Dermis microvascular lymphatic vessel endothelial cell (primary cell): ENCODE data around the gene SCPEP1. TPM values are rescaled to one million over a fixed set of nuclear protein-coding genes. Genes with fewer than 3 reads are reported as not detected.
A peak's percentile ranks its signal among the peaks of the same experiment; 100 is the strongest.

Experiments
- DNase-seq, 2 donors: peaks; one replicate each; pipeline versions ENCODE4 v3.0.0 to v3.0.0-alpha.2; 2010; ENCODE audit warnings: low read depth in 2 of 2
- total RNA-seq: library from RNA; depleted of rRNA; stranded (reverse); fragments of >200 nt; gene quantifications from 2 replicates; pipeline ENCODE4 v1.2.1, GENCODE V29; 2014

Gene SCPEP1, protein sequence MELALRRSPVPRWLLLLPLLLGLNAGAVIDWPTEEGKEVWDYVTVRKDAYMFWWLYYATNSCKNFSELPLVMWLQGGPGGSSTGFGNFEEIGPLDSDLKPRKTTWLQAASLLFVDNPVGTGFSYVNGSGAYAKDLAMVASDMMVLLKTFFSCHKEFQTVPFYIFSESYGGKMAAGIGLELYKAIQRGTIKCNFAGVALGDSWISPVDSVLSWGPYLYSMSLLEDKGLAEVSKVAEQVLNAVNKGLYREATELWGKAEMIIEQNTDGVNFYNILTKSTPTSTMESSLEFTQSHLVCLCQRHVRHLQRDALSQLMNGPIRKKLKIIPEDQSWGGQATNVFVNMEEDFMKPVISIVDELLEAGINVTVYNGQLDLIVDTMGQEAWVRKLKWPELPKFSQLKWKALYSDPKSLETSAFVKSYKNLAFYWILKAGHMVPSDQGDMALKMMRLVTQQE
- 26.2 and 29.8 TPM in 2 replicates for total RNA-seq

DNA sequence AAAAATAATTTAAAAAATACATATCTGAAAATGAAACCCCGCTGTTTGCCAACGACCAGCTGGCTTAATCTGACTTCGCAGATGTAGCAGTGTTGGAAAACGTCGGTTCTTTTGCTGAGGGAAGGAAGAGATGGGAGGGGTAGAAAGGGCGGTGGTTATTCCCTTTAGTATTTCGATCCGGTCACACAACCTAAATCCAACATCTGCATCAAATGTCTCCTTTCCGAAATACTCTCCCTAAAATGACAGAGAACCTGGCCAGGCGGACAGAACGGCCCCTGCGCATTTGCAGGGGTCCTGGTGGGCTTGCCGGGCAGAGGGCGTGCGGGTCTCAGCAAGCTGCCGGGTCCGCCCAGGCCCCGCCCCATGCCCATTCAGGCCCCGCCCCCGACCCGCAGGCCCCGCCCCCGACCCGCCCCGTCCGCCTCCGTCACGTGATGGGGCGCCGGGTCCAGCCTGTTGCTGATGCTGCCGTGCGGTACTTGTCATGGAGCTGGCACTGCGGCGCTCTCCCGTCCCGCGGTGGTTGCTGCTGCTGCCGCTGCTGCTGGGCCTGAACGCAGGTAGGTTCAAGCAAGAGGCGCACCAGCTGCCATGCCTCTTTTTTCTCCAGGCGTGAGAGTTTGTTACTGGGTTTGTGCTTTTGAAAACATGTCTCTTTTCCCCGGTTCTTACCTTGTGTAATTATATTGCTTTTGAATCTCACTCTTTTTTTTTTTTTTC is at the start of gene SCPEP1:
TSS of gene SCPEP1 (plus strand) at position 459 of the 723 bp plus-strand sequence. CDS start at position 488, 29 bp downstream.
- peak; percentile 52 to 87 for DNase-seq

DNA sequence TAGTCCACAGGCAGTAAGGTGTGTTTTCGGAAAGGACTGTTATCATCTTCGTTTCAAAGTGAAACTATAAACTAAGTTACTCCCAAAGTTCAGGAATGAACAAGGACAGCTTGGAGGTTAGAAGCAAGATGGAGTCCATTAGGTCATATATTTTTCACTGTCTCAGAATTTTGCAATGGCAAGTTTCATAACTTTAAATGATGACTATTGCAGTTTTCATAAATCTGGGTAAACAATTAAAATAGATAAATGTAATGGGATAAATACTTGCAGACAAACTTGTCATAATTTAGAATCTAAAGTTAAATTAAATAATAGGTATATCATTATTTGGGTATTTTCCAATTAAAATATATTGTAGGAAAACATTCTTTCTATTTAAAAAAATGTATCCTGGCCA is 49.3 kb upstream of the SCPEP1 start:
- DNase-seq, result no peak

DNA sequence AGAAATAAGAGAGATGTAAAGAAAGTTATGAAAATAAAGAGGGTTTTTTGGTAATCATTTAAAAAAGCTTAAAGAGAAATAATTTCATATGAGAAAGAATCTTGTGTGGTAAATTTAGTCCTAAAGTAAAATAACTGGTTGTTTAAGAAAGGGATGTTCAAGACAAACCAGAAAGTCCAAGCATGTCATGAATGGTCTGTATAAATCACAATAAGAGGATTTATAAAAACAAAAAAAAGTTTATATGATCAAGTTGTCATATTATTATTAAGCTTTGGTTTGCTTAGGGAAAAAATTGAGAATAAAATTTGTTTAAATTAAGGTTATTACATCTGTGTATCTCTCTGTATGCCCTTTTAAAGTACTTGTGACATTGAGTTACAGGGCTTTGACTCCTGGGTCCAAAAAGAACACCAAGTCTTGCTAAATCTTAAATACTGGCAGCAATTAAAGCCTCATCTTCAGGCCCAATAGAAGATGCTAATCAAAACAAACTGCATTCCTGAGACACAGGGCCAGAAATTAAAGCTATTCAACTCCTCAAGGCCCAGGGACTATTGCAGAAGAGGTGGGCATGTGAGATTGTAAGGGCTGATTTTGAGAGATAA is 48.5 kb upstream of the SCPEP1 start:
- no peak for DNase-seq

DNA sequence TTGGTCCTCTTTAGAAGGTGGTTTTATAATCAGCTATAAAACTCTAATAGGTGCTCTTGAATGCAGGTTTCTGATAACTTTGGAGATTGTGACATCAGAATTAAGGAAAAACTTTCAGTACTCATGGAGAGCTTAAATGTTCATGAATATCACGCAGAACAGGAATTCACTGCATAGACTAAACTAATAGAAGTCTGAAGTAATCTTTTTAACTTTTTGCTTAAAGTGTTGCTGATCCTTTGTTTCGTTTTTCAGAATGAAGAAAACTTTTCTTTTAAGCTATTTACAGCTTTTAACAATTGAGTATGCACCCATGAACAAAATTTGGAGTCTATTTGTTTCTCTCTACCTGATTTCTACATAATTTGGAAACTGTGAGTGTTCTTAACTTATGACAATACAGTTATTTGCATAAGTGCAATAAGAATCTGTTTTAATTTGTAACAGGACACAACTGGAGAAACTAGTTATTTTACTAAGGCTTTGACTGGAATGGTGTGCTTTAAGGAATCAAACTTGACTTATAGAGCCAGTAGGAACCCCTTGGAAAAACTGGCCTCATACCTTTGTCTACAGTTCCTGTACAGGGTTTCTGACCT is 47.1 kb upstream of the SCPEP1 start:
- DNase-seq, result no peak

DNA sequence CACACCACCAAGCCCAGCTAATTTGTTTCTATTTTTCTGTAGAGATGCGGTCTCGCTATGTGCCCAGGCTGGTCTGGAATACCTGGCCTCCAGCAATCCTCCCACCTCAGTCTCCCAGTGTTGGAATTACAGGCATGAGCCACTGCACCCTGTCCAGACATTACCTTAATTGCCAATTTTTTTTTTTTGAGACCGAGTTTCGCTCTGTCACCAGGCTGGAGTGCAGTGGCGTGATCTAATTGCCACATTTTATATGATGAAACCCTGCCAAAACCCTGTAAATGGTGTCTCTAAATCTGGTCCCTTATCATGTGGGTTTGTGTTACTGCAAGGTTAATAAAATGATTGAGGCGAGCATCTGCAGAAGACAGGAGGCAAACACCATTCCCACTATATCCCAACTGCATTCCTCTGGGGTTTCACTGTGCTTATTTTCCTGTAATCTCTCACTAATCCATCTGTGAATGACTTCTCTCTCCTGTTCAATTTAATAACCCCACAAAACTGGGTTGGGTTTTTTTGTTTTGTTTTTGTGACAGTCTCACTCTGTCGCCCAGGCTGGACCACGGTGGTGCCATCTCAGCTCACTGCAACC is 44.7 kb upstream of the SCPEP1 start:
- no peak for DNase-seq

DNA sequence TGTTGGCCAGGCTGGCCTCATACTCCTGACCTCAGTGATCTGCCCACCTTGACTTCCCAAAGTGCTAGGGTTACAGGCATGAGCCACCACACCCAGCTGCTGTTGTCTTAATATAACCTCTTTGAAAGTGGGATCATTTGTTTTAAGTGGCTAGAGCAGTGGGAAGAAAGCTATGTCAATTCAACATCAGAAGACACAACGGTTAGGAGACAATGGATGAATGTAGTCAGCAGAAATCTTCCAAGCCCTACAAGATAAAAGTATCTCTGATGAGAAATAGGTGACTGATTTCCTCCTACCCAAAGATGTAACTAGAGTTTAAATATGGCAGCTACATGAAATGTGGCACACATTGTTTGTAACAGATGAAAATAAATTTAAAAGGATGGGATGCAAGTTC is 44.1 kb upstream of the SCPEP1 start:
- no peak for DNase-seq

DNA sequence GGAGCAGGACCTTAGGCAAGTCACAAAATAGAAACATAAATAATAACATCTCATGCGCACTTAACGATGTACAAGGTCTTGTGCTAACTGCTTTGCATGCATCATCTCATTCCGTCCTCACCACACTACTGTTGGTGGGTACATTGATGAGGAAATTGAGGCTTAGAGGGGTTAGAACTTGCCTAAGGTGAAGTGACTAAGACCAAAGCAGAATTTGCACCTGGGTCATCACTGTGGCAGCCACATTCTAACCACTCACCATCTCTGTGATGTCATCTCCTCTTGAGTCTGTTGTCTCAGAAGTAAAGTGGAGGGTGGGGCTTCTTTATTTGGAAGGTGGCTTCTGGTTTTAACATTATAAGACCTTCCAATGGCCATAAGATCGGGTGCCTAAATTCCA is 43.7 kb upstream of the SCPEP1 start:
- DNase-seq, result no peak

DNA sequence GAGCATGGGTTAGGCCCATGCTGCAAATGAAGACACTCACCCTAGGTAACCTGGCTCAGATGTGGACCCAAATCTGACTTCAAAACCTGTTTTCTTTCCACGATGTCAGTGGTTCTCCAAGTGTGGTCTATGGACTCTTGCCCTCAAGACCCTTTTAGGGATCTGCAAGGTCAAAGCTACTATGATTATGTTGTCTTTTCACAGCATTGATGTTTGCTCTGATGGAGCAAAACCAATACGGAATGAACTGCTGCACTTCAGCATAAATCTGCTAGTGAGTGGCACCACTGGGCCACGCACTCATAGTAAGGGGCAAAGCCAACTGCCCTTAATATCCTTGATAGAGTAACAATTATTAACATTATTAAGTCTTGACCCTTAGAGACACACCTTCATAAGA is 42.5 kb upstream of the SCPEP1 start:
- DNase-seq, result no peak

DNA sequence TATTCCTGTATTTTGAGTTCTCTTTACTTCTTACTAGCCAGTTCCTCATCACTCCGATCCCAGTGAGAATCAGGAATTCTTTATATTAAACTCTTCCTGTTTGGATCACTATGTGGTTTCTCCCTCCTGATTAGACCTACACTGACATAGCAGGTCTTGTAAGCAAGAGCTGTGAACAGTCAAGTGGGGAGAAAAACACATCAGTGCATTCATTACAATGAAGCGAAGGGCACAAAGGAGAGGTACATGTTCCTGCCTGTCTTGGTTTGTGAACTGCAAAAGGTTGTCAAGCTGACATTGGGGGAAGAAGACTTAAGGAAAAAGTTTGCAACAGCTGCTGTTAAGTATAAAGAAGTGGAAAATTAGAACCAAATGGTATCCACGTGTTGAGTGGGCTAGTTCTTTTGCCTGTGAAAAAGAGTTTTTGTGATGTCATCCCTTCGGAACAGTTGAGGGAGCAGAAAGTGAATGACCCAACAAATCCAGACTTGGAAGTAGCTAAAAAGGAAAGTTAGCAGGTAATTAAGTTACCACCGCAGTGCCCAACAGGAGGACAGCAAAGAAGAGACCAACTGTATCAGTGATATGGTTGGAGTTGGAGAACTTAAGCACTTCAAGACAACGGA is 41.1 kb upstream of the SCPEP1 start:
- DNase-seq, result no peak

DNA sequence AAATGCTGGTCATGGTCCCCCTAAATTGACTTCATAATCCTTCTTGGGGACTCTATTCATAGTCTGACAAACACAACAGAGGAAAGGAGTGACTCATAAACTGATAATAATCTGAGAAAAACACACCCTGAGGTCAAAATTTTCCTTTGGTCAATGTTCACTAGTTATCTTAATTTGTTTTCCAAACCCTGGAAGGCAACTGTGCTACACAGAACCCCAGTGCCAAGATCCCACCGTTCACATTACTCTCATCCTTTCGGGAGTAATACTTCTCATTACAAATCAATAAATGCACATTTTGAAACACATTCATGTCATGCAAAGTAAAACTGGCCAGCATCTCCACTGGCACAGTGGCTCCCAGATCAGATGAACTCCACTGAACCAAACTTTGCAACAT is 40.2 kb upstream of the SCPEP1 start:
- DNase-seq, result peak; percentile 25 to 81

DNA sequence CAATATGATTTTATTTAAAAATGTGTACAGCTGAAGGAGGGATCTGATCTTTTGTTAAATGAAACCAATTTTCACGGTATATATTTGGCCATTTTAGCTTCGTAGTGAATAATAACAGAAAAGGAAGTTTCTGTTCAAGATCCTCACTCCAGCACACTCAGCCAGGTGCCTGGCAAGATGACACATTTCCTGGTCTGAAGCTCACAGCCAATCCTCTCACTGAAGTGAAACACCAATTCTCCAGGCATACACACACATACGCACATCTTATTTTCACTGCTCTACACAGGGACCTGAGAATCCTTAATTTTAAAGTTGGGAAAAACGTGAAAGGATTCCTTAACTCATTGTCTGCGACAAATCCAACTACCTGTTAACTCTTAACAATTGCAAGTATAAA is 39.7 kb upstream of the SCPEP1 start:
- peak in 1 of 2 donors; percentile 82 for DNase-seq

DNA sequence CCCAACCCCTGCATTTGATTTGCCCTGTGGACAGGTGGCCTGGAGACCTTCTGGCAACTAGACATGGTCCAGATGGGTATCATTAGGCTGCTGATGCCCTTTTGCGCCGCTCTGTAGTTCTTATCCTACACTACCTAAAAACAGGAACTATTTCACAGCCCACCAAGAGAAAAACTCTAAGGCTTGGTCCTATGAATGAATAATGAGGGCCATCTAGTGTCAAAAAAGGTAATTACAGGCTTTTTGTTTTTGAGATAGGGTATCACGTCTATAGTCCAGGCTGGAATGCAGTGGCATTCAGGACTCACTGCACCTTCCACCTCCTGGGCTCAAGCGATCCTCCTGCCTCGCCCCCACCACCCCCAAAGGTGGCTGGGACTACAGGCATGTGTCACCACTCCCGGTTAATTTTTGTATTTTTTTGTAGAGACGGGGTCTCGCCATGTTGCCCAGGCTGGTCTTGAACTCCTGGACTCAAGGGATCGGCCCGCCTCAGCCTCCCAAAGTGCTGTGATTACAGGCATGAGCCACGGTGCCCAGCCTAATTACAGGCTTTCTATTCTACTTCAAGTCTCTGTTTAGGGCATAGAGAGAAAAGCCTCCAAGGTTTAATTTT is 38.0 kb upstream of the SCPEP1 start:
- DNase-seq, result peak; percentile 65 to 79

DNA sequence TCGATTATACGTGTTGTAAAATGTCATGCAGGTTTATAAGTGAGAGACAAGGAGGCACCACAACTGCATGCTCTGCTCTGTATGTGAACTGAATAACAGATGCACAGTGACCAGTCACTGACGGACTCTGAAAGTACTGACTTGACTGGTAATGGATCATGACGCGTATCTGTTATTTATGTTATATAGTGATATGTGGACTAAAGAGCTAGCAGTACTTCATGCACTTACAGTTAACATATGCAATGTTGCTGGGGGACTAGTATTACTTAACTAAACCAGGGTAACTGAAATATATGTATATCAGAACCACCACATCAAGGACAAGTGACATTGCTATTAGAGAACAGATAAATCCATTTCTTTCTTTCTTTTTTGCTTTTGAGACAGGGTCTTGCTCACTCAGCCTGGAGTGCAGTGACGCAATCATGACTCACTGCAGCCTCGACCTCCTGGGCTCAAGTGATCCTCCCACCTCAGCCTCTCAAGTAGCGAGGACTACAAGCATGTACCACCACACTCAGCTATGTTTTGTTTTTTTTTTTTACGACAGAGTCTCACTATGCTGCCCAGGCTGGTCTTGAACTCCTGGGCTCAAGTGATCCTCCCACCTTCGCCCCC is 34.3 kb upstream of the SCPEP1 start:
- no peak for DNase-seq

DNA sequence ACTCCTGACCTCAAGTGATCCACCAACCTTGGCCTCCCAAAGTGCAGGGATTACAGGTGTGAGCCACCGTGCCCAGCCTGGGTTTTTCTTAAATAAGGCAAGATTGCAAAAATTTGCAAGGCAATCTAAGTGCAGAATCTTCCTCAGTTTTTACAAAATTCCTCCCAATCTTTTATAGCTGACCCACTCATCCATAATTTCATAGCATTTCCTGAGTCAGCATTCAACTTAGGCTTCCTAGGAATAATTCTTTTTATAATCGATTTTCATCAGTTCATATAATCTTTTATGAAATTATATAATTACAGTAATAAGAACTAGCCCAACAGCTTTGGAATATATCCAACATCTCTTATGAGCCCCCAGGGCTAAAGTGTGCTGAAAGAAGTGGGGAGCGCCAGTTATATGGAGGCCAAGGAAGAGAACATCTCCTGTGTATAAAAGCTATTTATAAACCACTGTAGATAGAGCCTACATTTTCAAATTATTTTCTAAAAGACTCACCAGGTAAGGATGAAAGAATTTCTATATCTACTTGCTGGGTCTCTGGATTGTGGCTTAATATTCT is 31.9 kb upstream of the SCPEP1 start:
- no peak for DNase-seq

DNA sequence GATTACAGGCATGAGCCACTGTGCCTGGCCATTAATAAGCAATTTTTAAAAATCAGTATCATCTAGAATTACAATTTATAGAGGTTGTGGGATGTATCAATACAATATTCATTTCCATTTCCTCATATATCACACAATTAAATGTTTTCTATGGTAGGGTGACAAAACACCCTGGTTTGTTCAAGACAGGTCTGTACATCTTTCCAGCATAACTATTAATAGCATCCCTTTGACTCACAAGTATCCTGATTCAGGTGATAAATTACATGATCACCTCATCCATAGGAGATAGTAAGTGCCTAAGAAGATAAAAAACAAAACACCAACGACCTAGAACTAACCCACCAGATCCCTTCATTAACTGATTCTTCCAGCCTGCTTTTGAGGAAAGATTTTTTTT is 30.2 kb upstream of the SCPEP1 start:
- DNase-seq, result no peak

DNA sequence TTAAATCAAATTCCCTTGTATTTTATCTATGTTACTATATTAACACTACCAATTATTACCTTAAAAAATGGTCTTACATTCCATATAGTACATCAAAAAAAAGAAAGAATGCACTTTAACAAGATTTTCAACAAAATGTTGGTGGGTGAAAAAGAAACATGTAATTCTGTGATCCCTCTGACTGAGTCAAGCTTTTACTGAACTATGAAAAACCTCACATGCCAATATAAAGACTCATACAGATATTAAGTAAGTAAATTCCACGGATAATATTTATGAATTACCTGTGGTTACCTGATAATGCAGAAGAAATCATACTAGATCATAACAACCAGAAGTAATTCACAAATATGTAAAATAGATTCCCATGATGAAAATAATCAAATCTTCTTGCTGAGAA is 29.4 kb upstream of the SCPEP1 start:
- DNase-seq, result no peak

DNA sequence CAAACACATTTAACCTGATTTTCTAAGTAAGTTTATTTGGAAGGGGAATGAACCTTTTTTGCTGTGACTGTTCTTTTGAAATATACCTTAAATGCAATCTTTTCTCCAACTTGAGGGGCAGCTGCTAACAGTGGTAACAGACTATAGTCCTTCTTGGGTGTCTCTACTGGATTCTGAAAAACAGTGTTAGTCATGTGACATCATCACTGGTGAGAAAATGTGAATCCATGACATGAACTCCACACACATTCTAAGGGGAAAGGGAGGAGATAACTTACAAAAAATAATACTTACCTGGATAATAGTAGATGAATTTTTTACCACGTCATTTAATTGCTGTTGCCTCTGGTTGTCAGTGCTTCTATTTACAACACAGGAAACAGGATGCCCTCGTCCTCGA is 28.3 kb upstream of the SCPEP1 start:
- peak; percentile 18 to 21 for DNase-seq

DNA sequence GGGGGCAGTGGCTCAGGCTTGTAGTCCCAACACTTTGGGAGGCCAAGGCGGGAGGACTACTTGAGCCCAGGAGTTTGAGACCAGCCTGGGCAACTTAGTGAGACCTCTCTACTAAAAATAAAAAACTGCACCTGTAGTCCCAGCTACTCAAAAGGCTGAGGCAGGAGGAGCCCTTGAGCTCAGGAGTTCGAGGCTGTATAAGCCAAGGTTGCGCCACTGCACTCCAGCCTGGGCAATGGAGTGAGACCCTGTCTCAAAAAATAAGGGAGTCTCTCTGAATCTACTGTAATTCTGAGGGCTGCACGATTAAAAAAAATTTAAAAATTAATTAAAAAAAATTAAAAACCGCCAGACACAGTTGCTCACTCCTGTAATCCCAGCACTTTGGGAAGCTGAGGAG is 20.9 kb upstream of the SCPEP1 start:
- no peak for DNase-seq

DNA sequence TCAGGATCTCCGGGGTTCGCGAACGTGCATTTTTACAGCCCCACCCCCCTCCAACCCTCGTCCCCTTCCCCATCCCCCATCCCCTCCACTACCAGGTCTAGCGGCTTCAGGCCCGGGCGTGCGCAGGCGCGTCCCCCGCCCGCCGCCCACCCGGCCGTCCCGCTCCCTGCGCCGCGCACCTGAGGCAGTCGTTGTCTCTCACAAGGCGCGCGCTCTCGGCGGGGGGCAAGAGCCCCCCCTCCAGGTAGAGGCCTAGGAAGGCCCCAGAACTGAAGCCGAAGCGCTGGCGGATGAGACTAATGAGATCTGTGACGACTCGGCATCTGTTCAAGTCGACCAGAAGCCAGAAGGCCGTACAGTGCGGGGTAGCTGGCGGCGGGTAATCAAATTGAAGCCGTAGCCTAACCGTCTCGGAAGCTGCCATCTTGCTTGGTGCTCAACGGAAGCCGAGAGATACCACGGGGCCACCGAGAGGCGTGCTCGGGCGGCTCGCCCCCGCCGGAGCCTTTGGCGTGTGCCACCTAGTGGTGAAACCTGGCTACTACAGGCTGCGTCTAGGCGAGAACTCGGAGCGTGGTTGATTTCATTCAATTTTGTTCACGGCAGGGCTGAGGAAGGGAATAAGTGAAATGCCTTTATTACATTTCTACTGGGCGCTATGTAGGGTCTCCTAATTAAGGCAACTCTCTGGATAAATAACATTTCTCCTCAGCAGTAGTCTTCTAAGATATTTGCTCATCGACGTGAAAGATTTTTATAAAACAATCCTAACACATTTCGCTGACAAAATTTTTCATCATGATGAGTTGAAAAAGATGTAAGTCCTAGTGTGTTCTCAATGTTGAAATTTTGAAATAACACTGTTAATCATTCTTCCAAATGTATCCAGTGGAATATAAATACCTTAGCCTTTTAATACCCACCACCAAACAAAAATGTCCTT is 17.1 kb upstream of the SCPEP1 start, which contains the start of gene COIL:
TSS of gene COIL (minus strand) at position 455 of the 943 bp plus-strand sequence. CDS start at position 424, 31 bp downstream.
- peak; percentile 85 to 91 for DNase-seq
